Ishikawa (cell line): ENCODE results near the gene BZW2.

Source experiments
- CEBPB ChIP-seq: IDR thresholded peaks from 2 replicates; pipeline ENCODE4 v1.6.1; 2012
- CREB1 ChIP-seq: IDR thresholded peaks from 2 replicates; pipeline ENCODE4 v1.6.1; 2012; ENCODE audit warnings: low read depth
- EGR1 ChIP-seq: IDR thresholded peaks from 2 replicates; pipeline ENCODE4 v1.6.1; 2012
- EP300 ChIP-seq: IDR thresholded peaks from 2 replicates; pipeline ENCODE4 v1.6.1; 2012; ENCODE audit warnings: borderline replicate concordance
- FOXM1 ChIP-seq: IDR thresholded peaks from 2 replicates; pipeline ENCODE4 v1.6.1; 2012; ENCODE audit warnings: low read depth, borderline replicate concordance
- MAX ChIP-seq: IDR thresholded peaks from 2 replicates; pipeline ENCODE4 v1.6.1; 2012
- NFIC ChIP-seq: IDR thresholded peaks from 2 replicates; pipeline ENCODE4 v1.6.1; 2012
- RAD21 ChIP-seq: IDR thresholded peaks from 2 replicates; pipeline ENCODE4 v1.6.1; 2012; ENCODE audit warnings: low read depth
- TAF1 ChIP-seq: IDR thresholded peaks from 2 replicates; pipeline ENCODE4 v1.6.1; 2012; ENCODE audit warnings: low read depth, mild to moderate bottlenecking
- TCF12 ChIP-seq: IDR thresholded peaks from 2 replicates; pipeline ENCODE4 v1.6.1; 2012; ENCODE audit warnings: low read depth
- TEAD4 ChIP-seq: IDR thresholded peaks from 2 replicates; pipeline ENCODE4 v1.6.1; 2012
- USF1 ChIP-seq: IDR thresholded peaks from 2 replicates; pipeline ENCODE4 v1.6.1; 2012
- YY1 ChIP-seq: IDR thresholded peaks from 2 replicates; pipeline ENCODE4 v1.6.1; 2012; ENCODE audit warnings: low read depth
- ZBTB7A ChIP-seq: IDR thresholded peaks from 2 replicates; pipeline ENCODE4 v1.6.1; 2012; ENCODE audit warnings: low read depth
- TF ChIP-seq, protein P1 (sequence below): IDR thresholded peaks from 2 replicates; pipeline ENCODE4 v1.6.1; 2012; ENCODE audit warnings: low read depth, mild to moderate bottlenecking

The BZW2 gene

DNA sequence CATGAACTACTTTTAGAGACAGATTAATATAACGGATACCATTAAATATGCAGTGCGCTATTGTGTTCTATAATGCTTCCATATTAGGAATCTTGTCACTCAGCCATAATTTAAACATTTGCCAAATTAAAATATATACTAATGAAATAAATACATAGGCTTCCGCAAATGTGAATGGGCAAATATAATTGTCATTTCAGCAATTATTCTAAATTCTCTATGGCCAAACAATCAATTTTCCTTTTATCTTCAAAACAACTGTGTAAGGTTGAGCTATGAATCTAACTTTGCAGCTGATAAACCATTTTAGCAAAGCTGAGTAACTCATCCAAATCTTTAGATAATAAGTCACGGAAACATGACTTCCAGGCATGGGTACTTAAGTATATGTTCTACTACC lies 86.8 kb downstream of the BZW2 start:
- TF ChIP-seq CREB1 (no peak), CEBPB (no peak), YY1 (no peak), RAD21 (no peak), EGR1 (no peak), MAX (no peak), TAF1 (no peak), FOXM1 (no peak), TEAD4 (no peak), ZBTB7A (no peak), NFIC (no peak), USF1 (no peak), EP300 (no peak)
- TF ChIP-seq, protein P1, sequence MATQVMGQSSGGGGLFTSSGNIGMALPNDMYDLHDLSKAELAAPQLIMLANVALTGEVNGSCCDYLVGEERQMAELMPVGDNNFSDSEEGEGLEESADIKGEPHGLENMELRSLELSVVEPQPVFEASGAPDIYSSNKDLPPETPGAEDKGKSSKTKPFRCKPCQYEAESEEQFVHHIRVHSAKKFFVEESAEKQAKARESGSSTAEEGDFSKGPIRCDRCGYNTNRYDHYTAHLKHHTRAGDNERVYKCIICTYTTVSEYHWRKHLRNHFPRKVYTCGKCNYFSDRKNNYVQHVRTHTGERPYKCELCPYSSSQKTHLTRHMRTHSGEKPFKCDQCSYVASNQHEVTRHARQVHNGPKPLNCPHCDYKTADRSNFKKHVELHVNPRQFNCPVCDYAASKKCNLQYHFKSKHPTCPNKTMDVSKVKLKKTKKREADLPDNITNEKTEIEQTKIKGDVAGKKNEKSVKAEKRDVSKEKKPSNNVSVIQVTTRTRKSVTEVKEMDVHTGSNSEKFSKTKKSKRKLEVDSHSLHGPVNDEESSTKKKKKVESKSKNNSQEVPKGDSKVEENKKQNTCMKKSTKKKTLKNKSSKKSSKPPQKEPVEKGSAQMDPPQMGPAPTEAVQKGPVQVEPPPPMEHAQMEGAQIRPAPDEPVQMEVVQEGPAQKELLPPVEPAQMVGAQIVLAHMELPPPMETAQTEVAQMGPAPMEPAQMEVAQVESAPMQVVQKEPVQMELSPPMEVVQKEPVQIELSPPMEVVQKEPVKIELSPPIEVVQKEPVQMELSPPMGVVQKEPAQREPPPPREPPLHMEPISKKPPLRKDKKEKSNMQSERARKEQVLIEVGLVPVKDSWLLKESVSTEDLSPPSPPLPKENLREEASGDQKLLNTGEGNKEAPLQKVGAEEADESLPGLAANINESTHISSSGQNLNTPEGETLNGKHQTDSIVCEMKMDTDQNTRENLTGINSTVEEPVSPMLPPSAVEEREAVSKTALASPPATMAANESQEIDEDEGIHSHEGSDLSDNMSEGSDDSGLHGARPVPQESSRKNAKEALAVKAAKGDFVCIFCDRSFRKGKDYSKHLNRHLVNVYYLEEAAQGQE: no peak

DNA sequence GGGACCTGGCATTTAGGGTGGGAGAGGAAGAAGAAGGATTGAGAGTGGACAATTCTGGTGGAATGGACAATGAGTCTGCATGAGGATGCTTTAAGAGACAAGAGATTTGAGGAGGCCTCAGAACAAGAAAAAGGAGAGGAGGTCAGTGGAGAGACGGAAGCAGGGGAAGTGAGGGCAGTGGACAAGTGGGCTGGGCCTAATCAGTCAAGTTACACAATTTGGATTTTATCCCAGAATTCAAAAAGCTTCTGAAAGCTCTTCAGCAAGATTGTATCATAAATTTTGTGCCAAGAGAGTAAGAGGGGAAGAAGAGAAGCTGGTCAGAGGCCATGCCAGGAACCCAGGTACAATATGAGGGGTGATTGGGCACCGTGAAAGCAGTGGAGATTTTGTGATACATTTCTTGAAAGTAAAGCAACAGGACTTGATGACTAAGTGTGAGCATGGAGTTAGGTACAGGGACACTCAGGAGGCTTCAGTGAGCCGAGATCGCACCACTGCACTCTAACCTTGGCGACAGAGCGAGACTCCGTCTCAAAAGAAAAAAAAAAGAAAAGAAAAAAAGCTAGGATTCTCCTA lies 88.3 kb downstream of the BZW2 start:
- TF ChIP-seq CEBPB: no peak
- no peak for TF ChIP-seq YY1
- no peak for TF ChIP-seq MAX
- no peak for TF ChIP-seq TAF1
- no peak for TF ChIP-seq ZBTB7A
- TF ChIP-seq, protein P1: no peak
- no peak for TF ChIP-seq EGR1
- TF ChIP-seq TEAD4: no peak
- no peak for TF ChIP-seq USF1
- no peak for TF ChIP-seq FOXM1
- TF ChIP-seq TCF12: no peak
- no peak for TF ChIP-seq CREB1
- no peak for TF ChIP-seq RAD21
- no peak for TF ChIP-seq NFIC
- no peak for TF ChIP-seq EP300

DNA sequence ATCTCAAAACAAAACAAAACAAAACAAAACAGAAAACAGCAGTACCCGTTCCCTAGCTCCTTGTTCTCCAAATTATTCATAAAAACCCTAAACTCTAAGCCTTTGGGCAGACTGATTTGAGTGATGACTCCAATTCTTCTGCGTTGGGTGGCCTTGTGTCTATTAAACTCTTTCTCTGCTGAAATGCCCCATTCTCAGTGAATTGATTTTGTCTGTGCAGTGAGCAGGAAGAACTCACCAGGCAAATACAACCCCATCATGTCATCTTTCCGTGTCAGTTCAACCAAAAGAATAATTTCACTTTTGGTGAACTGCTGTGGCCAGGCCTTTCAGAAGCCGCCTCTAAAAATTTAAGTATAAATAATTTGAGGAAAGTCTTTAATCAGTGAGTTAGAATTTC lies 89.0 kb downstream of the BZW2 start:
- TF ChIP-seq YY1: no peak
- TF ChIP-seq USF1: no peak
- no peak for TF ChIP-seq MAX
- no peak for TF ChIP-seq EGR1
- no peak for TF ChIP-seq NFIC

- TF ChIP-seq, protein P1: no peak
- TF ChIP-seq NFIC (no peak), USF1 (no peak), RAD21 (no peak), CEBPB (no peak), TEAD4 (no peak), TAF1 (no peak), TCF12 (no peak), FOXM1 (no peak), YY1 (no peak), EP300 (no peak)
These were observed 92.2 kb downstream of the BZW2 start for GRCh38 chr7:16738011-16738688.
